ENCODE results near the gene ANKK1. TPM values are rescaled to one million over a fixed set of nuclear protein-coding genes. Genes with fewer than 3 reads are reported as not detected.
A peak's percentile ranks its signal among the peaks of the same experiment; 100 is the strongest.

The ANKK1 gene
- total and polyA plus RNA-seq, 9 of the 15 experiments (the other 6 are each of a cell fraction or from before 2014, with no cell fraction given), result not detected

DNA sequence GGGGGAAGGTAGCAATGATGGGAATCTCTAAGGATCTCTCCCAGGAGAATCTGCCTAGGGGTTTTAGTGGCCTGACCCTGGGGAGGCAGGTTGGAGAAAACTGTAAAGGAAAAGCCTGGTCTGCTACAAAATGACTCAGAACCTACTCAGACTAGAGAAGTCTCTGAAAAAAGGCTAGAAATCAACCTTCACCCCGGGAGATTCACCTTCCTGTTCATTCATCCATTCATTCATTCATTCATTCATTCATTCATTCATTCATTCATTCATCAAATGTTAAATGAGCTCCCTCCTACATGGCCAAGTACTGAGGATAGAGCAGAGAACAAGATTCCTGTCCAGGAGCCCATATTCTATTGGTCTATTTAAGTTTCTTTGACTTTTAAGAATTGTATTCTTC, 8.9 kb upstream of the ANKK1 start:
- DNase-seq (ENCODE audit: extremely low read depth in 1 of 4, low spot score in 3 of 4), result no peak
- Histone ChIP-seq H3K27ac (ENCODE audit: extremely low read depth, low read depth, low read length) (no peak overlapping the region), H3K9me3 (replicated peaks; ENCODE audit: control insufficient read depth, insufficient read depth, low read depth, low read length) (no peaks in the 10 kb centered on the region), H3K9ac (ENCODE audit: insufficient read depth in 1 of 2, low read depth in 2 of 2, low read length in 2 of 2) (no peak overlapping the region), H3K4me2 (ENCODE audit: insufficient read depth, low read length) (no peak overlapping the region), H3K4me3 (no peak overlapping the region), H3K4me1 (replicated peaks in 1 of 2; ENCODE audit: control insufficient read depth in 2 of 2, insufficient read depth in 2 of 2, low read length in 2 of 2) (peaks cover 0 to 3% of the 10 kb centered on the region in 2 experiments; a peak in 2 of 5 replicates), H3K27me3 (ENCODE audit: control insufficient read depth in 2 of 2, insufficient read depth in 2 of 2, low read length in 2 of 2) (no peaks in the 10 kb centered on the region), H3K9me1 (ENCODE audit: control insufficient read depth, insufficient read depth, low read length) (no peaks in the 10 kb centered on the region), H3K79me2 (ENCODE audit: control insufficient read depth, insufficient read depth, low read length) (no peaks in the 10 kb centered on the region), H2AFZ (ENCODE audit: low read depth, low read length) (no peak overlapping the region), H3K36me3 (ENCODE audit: control insufficient read depth, insufficient read depth, low read length) (no peaks in the 10 kb centered on the region), H4K20me1 (replicated peaks; ENCODE audit: control insufficient read depth, insufficient read depth, low read length) (no peaks in the 10 kb centered on the region)
- 0% methylated on average over 1 of the region's 1 CpG for WGBS (ENCODE audit: insufficient coverage, low coverage, missing lambda C conversion rate)
- CTCF ChIA-PET (ENCODE audit: low intra/inter-chr PET ratio), result no interaction called here
- intact Hi-C loops (cut with micrococcal nuclease), result no loop called here
- no peak for TF ChIP-seq RFX1 (IDR thresholded peaks at IDR 0.05)
- TF ChIP-seq ELF1 (tag; IDR thresholded peaks at IDR 0.05), result no peak
- TF ChIP-seq ZNF24 (IDR thresholded peaks at IDR 0.05), result peak; percentile 77
- TF ChIP-seq GTF2F1 (IDR thresholded peaks at IDR 0.05; ENCODE audit: low read depth, low read length), result no peak
- POLR2A ChIA-PET, result interaction anchor here (0.6 to 0.8 kb wide), 2 partner anchors 11 to 20 kb away, joined by 3 to 4 read pairs; no protein-coding TSS in a partner anchor
- no TSS peak for BruUV-seq (replicated peaks)
- ATAC-seq, result no peak
- no peak for FAIRE-seq
- in situ Hi-C loops (cut with MboI), result no loop called here

DNA sequence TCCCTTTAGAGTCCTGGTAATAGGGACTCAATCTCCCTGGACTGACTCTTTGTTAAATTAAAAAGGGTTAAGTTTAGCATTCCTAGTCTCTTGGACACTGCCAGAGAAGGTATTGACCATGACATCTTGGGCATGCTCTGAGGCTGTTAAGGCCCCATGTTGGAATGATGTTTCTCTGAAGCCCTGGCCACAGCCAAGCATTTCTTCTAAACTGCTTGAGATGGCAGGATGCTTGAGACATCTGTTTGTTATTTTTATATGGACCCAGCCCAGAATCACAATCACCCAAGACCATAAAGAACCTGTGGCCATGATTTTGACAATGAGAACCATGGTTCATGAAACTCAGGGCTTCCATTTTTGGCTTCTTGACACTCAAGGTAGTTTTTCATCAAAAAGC, 5.5 kb upstream of the ANKK1 start:
- CTCF ChIA-PET (ENCODE audit: low intra/inter-chr PET ratio), result no interaction called here
- Histone ChIP-seq H3K27me3 (ENCODE audit: control insufficient read depth in 2 of 2, insufficient read depth in 2 of 2, low read length in 2 of 2) (peaks cover 0 to 8% of the 10 kb centered on the region in 2 experiments; a peak in 3 of 5 replicates), H3K9ac (ENCODE audit: insufficient read depth in 1 of 2, low read depth in 2 of 2, low read length in 2 of 2) (no peak overlapping the region), H2AFZ (ENCODE audit: low read depth, low read length) (no peak overlapping the region), H3K79me2 (ENCODE audit: control insufficient read depth, insufficient read depth, low read length) (no peaks in the 10 kb centered on the region), H3K9me3 (replicated peaks; ENCODE audit: control insufficient read depth, insufficient read depth, low read depth, low read length) (no peaks in the 10 kb centered on the region), H3K9me1 (ENCODE audit: control insufficient read depth, insufficient read depth, low read length) (no peaks in the 10 kb centered on the region), H3K27ac (ENCODE audit: extremely low read depth, low read depth, low read length) (no peak overlapping the region), H3K36me3 (ENCODE audit: control insufficient read depth, insufficient read depth, low read length) (no peaks in the 10 kb centered on the region), H4K20me1 (replicated peaks; ENCODE audit: control insufficient read depth, insufficient read depth, low read length) (no peaks in the 10 kb centered on the region), H3K4me1 (replicated peaks in 1 of 2; ENCODE audit: control insufficient read depth in 2 of 2, insufficient read depth in 2 of 2, low read length in 2 of 2) (no peaks in the 10 kb centered on the region), H3K4me2 (ENCODE audit: insufficient read depth, low read length) (no peak overlapping the region), H3K4me3 (no peak overlapping the region)
- POLR2A ChIA-PET, result no interaction called here
- FAIRE-seq, result no peak
- in situ Hi-C loops (cut with MboI) (no loop called here), intact Hi-C loops (cut with micrococcal nuclease) (no loop called here)
- no peak for DNase-seq (ENCODE audit: extremely low read depth in 1 of 4, low spot score in 3 of 4)
- BruUV-seq (replicated peaks), result no TSS peak
- ATAC-seq, result no peak
- TF ChIP-seq RBM14 (IDR thresholded peaks at IDR 0.05; ENCODE audit: borderline replicate concordance, insufficient read depth, low read depth, low read length), result no peak
- no peak for TF ChIP-seq NRF1 (conservative IDR thresholded peaks at IDR 0.05 in 1 of 2, IDR thresholded peaks at IDR 0.05 in 1 of 2)
- TF ChIP-seq NR2F6 (CRISPR knock-in tag; IDR thresholded peaks at IDR 0.05), result no peak
- TF ChIP-seq KAT8 (IDR thresholded peaks at IDR 0.05; ENCODE audit: low read depth), result no peak
- TF ChIP-seq TOE1 (IDR thresholded peaks at IDR 0.05; ENCODE audit: borderline replicate concordance), result no peak
- TF ChIP-seq TOE1 (CRISPR knock-in tag; IDR thresholded peaks at IDR 0.05; ENCODE audit: borderline replicate concordance, low read depth), result no peak
- TF ChIP-seq, protein P1, sequence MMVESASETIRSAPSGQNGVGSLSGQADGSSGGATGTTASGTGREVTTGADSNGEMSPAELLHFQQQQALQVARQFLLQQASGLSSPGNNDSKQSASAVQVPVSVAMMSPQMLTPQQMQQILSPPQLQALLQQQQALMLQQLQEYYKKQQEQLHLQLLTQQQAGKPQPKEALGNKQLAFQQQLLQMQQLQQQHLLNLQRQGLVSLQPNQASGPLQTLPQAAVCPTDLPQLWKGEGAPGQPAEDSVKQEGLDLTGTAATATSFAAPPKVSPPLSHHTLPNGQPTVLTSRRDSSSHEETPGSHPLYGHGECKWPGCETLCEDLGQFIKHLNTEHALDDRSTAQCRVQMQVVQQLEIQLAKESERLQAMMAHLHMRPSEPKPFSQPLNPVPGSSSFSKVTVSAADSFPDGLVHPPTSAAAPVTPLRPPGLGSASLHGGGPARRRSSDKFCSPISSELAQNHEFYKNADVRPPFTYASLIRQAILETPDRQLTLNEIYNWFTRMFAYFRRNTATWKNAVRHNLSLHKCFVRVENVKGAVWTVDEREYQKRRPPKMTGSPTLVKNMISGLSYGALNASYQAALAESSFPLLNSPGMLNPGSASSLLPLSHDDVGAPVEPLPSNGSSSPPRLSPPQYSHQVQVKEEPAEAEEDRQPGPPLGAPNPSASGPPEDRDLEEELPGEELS (CRISPR knock-in tag; IDR thresholded peaks at IDR 0.05; ENCODE audit: borderline replicate concordance), result no peak
- no peak for TF ChIP-seq CBX8 (IDR thresholded peaks at IDR 0.05; ENCODE audit: borderline replicate concordance, extremely low read depth, low read depth, low read length, poor library complexity, severe bottlenecking)
- TF ChIP-seq, protein P2, sequence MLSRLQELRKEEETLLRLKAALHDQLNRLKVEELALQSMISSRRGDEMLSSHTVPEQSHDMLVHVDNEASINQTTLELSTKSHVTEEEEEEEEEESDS (CRISPR knock-in tag; IDR thresholded peaks at IDR 0.05), result no peak
- no peak for TF ChIP-seq E2F3 (CRISPR knock-in tag; IDR thresholded peaks at IDR 0.05)
